BLaER1 (cell line): ENCODE data around the gene C7orf33.

Experiments used
- H3K27ac ChIP-seq: shearing (Covaris generic); formaldehyde crosslinking; 2 replicates; pipeline ENCODE4 v1.8.1; 2022
- H3K27me3 ChIP-seq: shearing (Covaris generic); formaldehyde crosslinking; 2 replicates; pipeline ENCODE4 v1.8.1; 2022
- H3K36me3 ChIP-seq: shearing (Covaris generic); formaldehyde crosslinking; 2 replicates; pipeline ENCODE4 v1.8.1; 2022
- H3K4me1 ChIP-seq: shearing (Covaris generic); formaldehyde crosslinking; 2 replicates; pipeline ENCODE4 v1.8.1; 2022
- H3K4me2 ChIP-seq: shearing (Covaris generic); formaldehyde crosslinking; 2 replicates; pipeline ENCODE4 v1.8.1; 2022
- H3K4me3 ChIP-seq: shearing (Covaris generic); formaldehyde crosslinking; 2 replicates; pipeline ENCODE4 v1.8.1; 2022
- H3K9ac ChIP-seq: shearing (Covaris generic); formaldehyde crosslinking; 2 replicates; pipeline ENCODE4 v1.8.1; 2022
- H3K9me3 ChIP-seq: shearing (Covaris generic); formaldehyde crosslinking; 2 replicates; pipeline ENCODE4 v1.8.1; 2022
- H4K20me1 ChIP-seq: shearing (Covaris generic); formaldehyde crosslinking; 2 replicates; pipeline ENCODE4 v1.8.1; 2022
- Cebpa-rat ChIP-seq: shearing (Covaris generic); IDR thresholded peaks from 2 replicates; pipeline ENCODE4 v1.8.1; 2022

C7orf33 gene

GRCh38 chr7:148652773-148653172 lies 62.2 kb downstream of the C7orf33 start:
- TF ChIP-seq Cebpa-rat, result no peak
- Histone ChIP-seq H3K9ac (no peak overlapping the region), H3K27ac (no peak overlapping the region), H3K4me2 (no peak overlapping the region), H3K4me3 (no peak overlapping the region), H3K27me3 (no peaks in the 10 kb centered on the region), H4K20me1 (no peaks in the 10 kb centered on the region), H3K9me3 (no peaks in the 10 kb centered on the region), H3K4me1 (no peaks in the 10 kb centered on the region), H3K36me3 (no peaks in the 10 kb centered on the region)

GRCh38 chr7:148657929-148658328 lies 67.4 kb downstream of the C7orf33 start:
- H4K20me1 ChIP-seq, result no peaks in the 10 kb centered on the region
- no peak for TF ChIP-seq Cebpa-rat
- H3K9me3 ChIP-seq, result peaks cover 2% of the 10 kb centered on the region
- H3K36me3 ChIP-seq, result no peaks in the 10 kb centered on the region
- no peak overlapping the region for H3K4me3 ChIP-seq
- H3K4me1 ChIP-seq, result peaks cover 3% of the 10 kb centered on the region
- H3K27ac ChIP-seq, result no peak overlapping the region
- no peaks in the 10 kb centered on the region for H3K27me3 ChIP-seq
- no peak overlapping the region for H3K4me2 ChIP-seq
- H3K9ac ChIP-seq, result no peak overlapping the region

- Histone ChIP-seq H4K20me1 (no peaks in the 10 kb centered on the region), H3K4me1 (peaks cover 24% of the 10 kb centered on the region), H3K4me3 (no peak overlapping the region), H3K9ac (no peak overlapping the region), H3K9me3 (peaks cover 7% of the 10 kb centered on the region), H3K4me2 (no peak overlapping the region), H3K36me3 (no peaks in the 10 kb centered on the region), H3K27me3 (no peaks in the 10 kb centered on the region), H3K27ac (no peak overlapping the region)
- TF ChIP-seq Cebpa-rat, result no peak
These were observed 70.9 kb downstream of the C7orf33 start for GRCh38 chr7:148661471-148661870.

- H3K9me3 ChIP-seq, result peaks cover 7% of the 10 kb centered on the region
- no peak overlapping the region for H3K4me3 ChIP-seq
- no peak overlapping the region for H3K9ac ChIP-seq
- H3K4me2 ChIP-seq, result peak overlapping the region; percentile 66; the same call in 1 of the 2 replicates
- no peaks in the 10 kb centered on the region for H3K27me3 ChIP-seq
- TF ChIP-seq Cebpa-rat, result no peak
- no peaks in the 10 kb centered on the region for H3K36me3 ChIP-seq
- H3K27ac ChIP-seq, result no peak overlapping the region
- no peaks in the 10 kb centered on the region for H4K20me1 ChIP-seq
- H3K4me1 ChIP-seq, result peaks cover 24% of the 10 kb centered on the region
These were observed 72.1 kb downstream of the C7orf33 start for GRCh38 chr7:148662646-148663045.

- no peak for TF ChIP-seq Cebpa-rat
- peaks cover 24% of the 10 kb centered on the region for H3K4me1 ChIP-seq
- peaks cover 7% of the 10 kb centered on the region for H3K9me3 ChIP-seq
- no peak overlapping the region for H3K4me3 ChIP-seq
- peak overlapping the region; percentile 42; the same call in 1 of the 2 replicates for H3K27ac ChIP-seq
- H3K27me3 ChIP-seq, result no peaks in the 10 kb centered on the region
- H3K4me2 ChIP-seq, result peak overlapping the region; percentile 66
- no peaks in the 10 kb centered on the region for H4K20me1 ChIP-seq
- H3K9ac ChIP-seq, result no peak overlapping the region
- H3K36me3 ChIP-seq, result no peaks in the 10 kb centered on the region
These were observed 73.8 kb downstream of the C7orf33 start for GRCh38 chr7:148664324-148664723.

GRCh38 chr7:148665221-148665620 lies 74.7 kb downstream of the C7orf33 start:
- peaks cover 24% of the 10 kb centered on the region for H3K4me1 ChIP-seq
- H3K27me3 ChIP-seq, result no peaks in the 10 kb centered on the region
- no peak for TF ChIP-seq Cebpa-rat
- H3K36me3 ChIP-seq, result no peaks in the 10 kb centered on the region
- H4K20me1 ChIP-seq, result no peaks in the 10 kb centered on the region
- no peak overlapping the region for H3K4me2 ChIP-seq
- peaks cover 7% of the 10 kb centered on the region for H3K9me3 ChIP-seq
- H3K9ac ChIP-seq, result no peak overlapping the region
- H3K27ac ChIP-seq, result no peak overlapping the region
- H3K4me3 ChIP-seq, result no peak overlapping the region
